AG04449 (cell line): ENCODE measurements around the gene ADAMTS6.

ENCODE experiments used
- CTCF ChIA-PET: fragments of 350-600 bp; formaldehyde crosslinking; extraction: SDS; loops from one replicate; lab custom pipeline; 2021; ENCODE audit warnings: antibody characterized with exemption; lab: Yijun Ruan, JAX
- POLR2A ChIA-PET: fragments of 400-600, 350-600 bp; formaldehyde crosslinking; extraction: SDS; loops from one replicate; lab custom pipeline; 2020; ENCODE audit warnings: antibody characterized with exemption, inconsistent platforms; lab: Yijun Ruan, JAX
- DNase-seq: peaks from one replicate; pipeline ENCODE4 v3.0.0-alpha.2; 2010; ENCODE audit warnings: low read depth, low spot score
- H3K4me3 ChIP-seq: 2 replicates; pipeline ENCODE4 v1.5.1; 2011; ENCODE audit warnings: low read depth, mild to moderate bottlenecking, control low read depth, low read length
- CTCF ChIP-seq: IDR thresholded peaks from one replicate; pipeline ENCODE4 v1.5.1; 2011; ENCODE audit warnings: mild to moderate bottlenecking, moderate library complexity, low read length, control low read depth, inconsistent platforms; ENCODE audit not compliant: insufficient read depth; ENCODE audit errors: missing control alignments

Gene ADAMTS6

GRCh38 chr5:65482736-65483545, 1.2 kb upstream of the ADAMTS6 start:
- POLR2A ChIA-PET = interaction anchor here (0.6 to 1.3 kb wide), 5 partner anchors 21 to 382 kb away, joined by 3 to 4 read pairs (median 3); no protein-coding TSS in a partner anchor
- TF ChIP-seq CTCF = no peak
- CTCF ChIA-PET = interaction anchor here (0.6 to 8.6 kb wide), 42 partner anchors 8 to 1254 kb away, joined by 3 to 140 read pairs (median 4); no protein-coding TSS in a partner anchor
- H3K4me3 ChIP-seq = peak overlapping the region; percentile 72
- no peak for DNase-seq

GRCh38 chr5:65482296-65482735, 596 bp upstream of the ADAMTS6 start:
- no peak for DNase-seq
- POLR2A ChIA-PET = interaction anchor here (0.6 to 1.3 kb wide), 3 partner anchors 347 to 511 kb away, joined by 3 to 4 read pairs (median 3); no protein-coding TSS in a partner anchor
- TF ChIP-seq CTCF = no peak

GRCh38 chr5:65481171-65481581, 544 bp downstream of the ADAMTS6 start:
- peak overlapping the region; percentile 72 for H3K4me3 ChIP-seq
- CTCF ChIA-PET = interaction anchor here (1.3 to 8.6 kb wide), 5 partner anchors 380 to 712 kb away, joined by 5 to 140 read pairs (median 14); no protein-coding TSS in a partner anchor
- POLR2A ChIA-PET = interaction anchor here (0.7 to 1.9 kb wide), 5 partner anchors 281 to 506 kb away, joined by 3 to 5 read pairs (median 3); no protein-coding TSS in a partner anchor
- no peak for TF ChIP-seq CTCF
- no peak for DNase-seq

More at GRCh38 chr5:65482296-65482735, 596 bp upstream of the ADAMTS6 start:
- H3K4me3 ChIP-seq = peak overlapping the region; percentile 72
- CTCF ChIA-PET = interaction anchor here (0.8 to 8.6 kb wide), 15 partner anchors 23 to 847 kb away, joined by 3 to 140 read pairs (median 9); no protein-coding TSS in a partner anchor

DNA sequence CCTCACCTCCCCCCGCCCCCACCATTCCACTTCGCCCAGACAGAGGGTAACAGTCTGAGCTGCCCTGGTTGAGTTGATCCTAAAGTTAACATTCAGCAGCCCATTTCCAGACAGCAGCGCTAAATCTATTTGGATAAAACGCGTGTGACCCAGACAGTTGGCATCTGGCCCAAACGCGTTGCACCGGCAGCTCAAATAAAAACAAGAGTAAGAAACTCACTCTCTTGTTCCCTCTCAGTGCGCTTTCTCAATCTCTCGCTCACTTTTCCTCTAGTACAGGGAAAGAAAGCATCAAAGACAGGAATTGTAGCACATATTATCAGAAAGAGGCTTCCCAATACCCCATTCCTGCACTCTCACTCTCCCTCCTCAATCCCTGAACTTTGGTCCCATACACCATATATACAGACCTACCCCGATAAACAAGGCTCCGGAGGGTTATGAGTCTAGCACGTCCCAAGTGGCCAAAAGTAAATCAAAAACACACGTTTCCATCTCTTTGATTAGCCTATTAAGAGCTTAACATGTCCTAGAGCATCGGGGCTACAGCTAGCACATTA, 1.3 kb downstream of the ADAMTS6 start:
- ChIA-PET CTCF (interaction anchor here (1.3 to 8.6 kb wide), 5 partner anchors 379 to 711 kb away, joined by 3 to 140 read pairs (median 14); no protein-coding TSS in a partner anchor), POLR2A (interaction anchor here (0.7 to 1.9 kb wide), 7 partner anchors 280 to 665 kb away, joined by 3 to 5 read pairs (median 3); no protein-coding TSS in a partner anchor)
- DNase-seq = no peak
- H3K4me3 ChIP-seq = peak overlapping the region; percentile 72
- no peak for TF ChIP-seq CTCF

- H3K4me3 ChIP-seq = peak overlapping the region; percentile 72
- ChIA-PET CTCF (interaction anchor here (1.4 to 8.6 kb wide), 3 partner anchors 378 to 670 kb away, joined by 3 to 140 read pairs (median 14); no protein-coding TSS in a partner anchor), POLR2A (interaction anchor here (1.9 kb wide), 1 partner anchor 279 kb away, joined by 5 read pairs; no protein-coding TSS in a partner anchor)
- TF ChIP-seq CTCF = no peak
- no peak for DNase-seq
Observed at GRCh38 chr5:65479527-65479926, 2.2 kb downstream of the ADAMTS6 start.

GRCh38 chr5:65478336-65478735, 3.4 kb downstream of the ADAMTS6 start:
- ChIA-PET POLR2A (no interaction called here), CTCF (interaction anchor here (2.8 kb wide), 1 partner anchor 377 kb away, joined by 14 read pairs; no protein-coding TSS in a partner anchor)
- no peak for TF ChIP-seq CTCF
- H3K4me3 ChIP-seq = peak overlapping the region; percentile 72
- DNase-seq = no peak
